ENCODE measurements around the gene POC5. TPM values are rescaled to one million over a fixed set of nuclear protein-coding genes. Genes with fewer than 3 reads are reported as not detected.

Gene POC5
- total RNA-seq, 1 experiment from 2014 or later, result 35.0 TPM

GRCh38 chr5:75660678-75661465 lies 56.4 kb downstream of the POC5 start:
- DNase-seq (ENCODE audit: low read depth), result no peak

GRCh38 chr5:75659791-75660450 lies 57.3 kb downstream of the POC5 start:
- no peak for DNase-seq (ENCODE audit: low read depth)

GRCh38 chr5:75656311-75657003 lies 60.8 kb downstream of the POC5 start:
- peak; percentile 63 for DNase-seq (ENCODE audit: low read depth)

GRCh38 chr5:75654693-75655295 lies 62.4 kb downstream of the POC5 start:
- no peak for DNase-seq (ENCODE audit: low read depth)

DNA sequence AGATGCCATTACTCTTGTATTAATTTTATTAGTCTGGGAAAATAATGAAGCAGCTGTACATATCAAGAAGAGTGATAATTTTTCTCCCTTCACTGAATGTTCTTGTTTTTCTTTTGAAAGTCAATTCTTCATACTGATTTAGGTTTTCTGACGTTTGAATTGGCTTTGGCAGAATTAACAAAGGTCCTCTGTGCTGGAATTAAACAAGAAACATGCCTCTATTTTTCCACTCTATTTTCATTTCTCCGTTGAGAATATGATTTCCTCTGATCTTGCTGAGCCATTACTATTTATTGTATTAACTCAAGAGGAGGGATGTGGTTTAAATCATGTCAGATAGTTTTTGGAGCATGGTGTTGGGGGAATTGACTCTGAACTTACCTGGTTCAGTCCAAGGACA lies 63.7 kb downstream of the POC5 start:
- no peak for DNase-seq (ENCODE audit: low read depth)

DNA sequence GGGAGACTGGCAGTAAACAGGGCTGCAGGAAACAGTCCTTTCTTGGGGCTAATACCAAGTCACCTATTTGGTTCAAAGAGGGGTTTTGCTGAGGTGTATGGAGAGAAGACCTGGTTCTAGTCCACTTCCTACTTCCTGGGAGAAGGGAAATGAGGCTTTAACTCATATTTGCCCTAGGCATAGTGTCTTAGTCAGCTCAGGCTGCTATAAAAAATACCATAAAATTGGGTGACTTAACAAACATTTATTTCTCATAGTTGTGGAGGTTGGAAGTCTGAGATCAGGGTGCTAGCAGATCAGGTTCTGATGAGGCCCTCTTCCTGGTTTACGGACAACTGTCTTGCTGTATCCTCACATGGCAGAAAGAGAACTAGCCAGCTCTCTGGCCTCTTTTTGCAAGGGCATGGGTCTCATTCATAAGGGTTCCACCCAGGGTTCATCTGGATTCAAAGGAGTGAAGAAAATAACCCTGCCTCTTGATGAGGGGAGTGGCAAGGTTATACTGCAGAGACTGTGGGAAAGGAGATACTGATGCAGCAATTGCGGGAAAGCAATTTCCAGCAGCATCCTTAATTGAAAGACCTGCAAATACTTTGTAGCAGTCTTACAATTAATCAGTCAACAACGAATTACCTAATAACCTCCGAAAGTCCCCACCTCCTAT lies 65.5 kb downstream of the POC5 start:
- DNase-seq (ENCODE audit: low read depth), result no peak

GRCh38 chr5:75648712-75649111 lies 68.5 kb downstream of the POC5 start:
- DNase-seq (ENCODE audit: low read depth), result no peak

- no peak for DNase-seq (ENCODE audit: low read depth)
Measured at GRCh38 chr5:75640826-75641225, 76.4 kb downstream of the POC5 start.

- DNase-seq (ENCODE audit: low read depth), result peak; percentile 65
Measured at GRCh38 chr5:75640395-75640794, 76.8 kb downstream of the POC5 start.

GRCh38 chr5:75639535-75640311 lies 77.5 kb downstream of the POC5 start:
- DNase-seq (ENCODE audit: low read depth), result no peak

- no peak for DNase-seq (ENCODE audit: low read depth)
Measured at GRCh38 chr5:75637949-75638348, 79.3 kb downstream of the POC5 start.

GRCh38 chr5:75632321-75632720 lies 84.9 kb downstream of the POC5 start:
- no peak for DNase-seq (ENCODE audit: low read depth)

DNA sequence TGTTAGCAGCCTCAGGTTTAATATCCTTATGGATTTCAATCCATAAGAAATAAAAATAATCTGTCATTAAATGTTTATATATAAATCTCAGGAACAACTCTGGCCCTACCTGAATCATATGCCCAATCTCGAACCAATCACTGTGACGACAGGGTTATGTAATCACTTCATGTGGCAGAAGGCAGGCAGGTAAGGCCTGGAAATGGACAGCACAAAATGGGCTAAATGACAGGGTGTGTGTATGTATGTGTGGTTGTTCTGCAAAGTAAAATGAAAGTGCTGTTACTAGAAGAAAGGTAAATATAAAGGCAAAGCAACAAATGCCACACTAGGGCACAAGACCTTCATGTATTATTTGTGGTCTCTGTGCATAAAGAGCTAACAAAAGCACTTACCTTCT lies 86.4 kb downstream of the POC5 start:
- no peak for DNase-seq (ENCODE audit: low read depth)

GRCh38 chr5:75627801-75628200 lies 89.4 kb downstream of the POC5 start:
- no peak for DNase-seq (ENCODE audit: low read depth)

- DNase-seq (ENCODE audit: low read depth), result no peak
Measured at GRCh38 chr5:75626959-75627358, 90.3 kb downstream of the POC5 start.

Other genes with a start within 250 kb of the POC5 start
- gene CERT1, start 205.8 kb downstream of the POC5 start, total RNA-seq (2014; rRNA removed; shearing (Covaris generic)), result 14.1 and 19.9 TPM in 2 replicates
- 24.2 and 36.5 TPM in 2 replicates for gene POLK, start 205.5 kb downstream of the POC5 start, total RNA-seq (2014; rRNA removed; shearing (Covaris generic))
- not detected in 2 replicates for gene ANKDD1B, start 106.0 kb downstream of the POC5 start, total RNA-seq (2014; rRNA removed; shearing (Covaris generic))

Data from RPMI7951 (cell line).